TTC549 (cell line): ENCODE measurements around the gene SREBF2.

Experiments
- FAIRE-seq: peaks from 2 replicates; lab custom pipeline; 2012; peaks lifted over from hg19 to GRCh38; lab: Jason Lieb, UNC

SREBF2 gene

DNA sequence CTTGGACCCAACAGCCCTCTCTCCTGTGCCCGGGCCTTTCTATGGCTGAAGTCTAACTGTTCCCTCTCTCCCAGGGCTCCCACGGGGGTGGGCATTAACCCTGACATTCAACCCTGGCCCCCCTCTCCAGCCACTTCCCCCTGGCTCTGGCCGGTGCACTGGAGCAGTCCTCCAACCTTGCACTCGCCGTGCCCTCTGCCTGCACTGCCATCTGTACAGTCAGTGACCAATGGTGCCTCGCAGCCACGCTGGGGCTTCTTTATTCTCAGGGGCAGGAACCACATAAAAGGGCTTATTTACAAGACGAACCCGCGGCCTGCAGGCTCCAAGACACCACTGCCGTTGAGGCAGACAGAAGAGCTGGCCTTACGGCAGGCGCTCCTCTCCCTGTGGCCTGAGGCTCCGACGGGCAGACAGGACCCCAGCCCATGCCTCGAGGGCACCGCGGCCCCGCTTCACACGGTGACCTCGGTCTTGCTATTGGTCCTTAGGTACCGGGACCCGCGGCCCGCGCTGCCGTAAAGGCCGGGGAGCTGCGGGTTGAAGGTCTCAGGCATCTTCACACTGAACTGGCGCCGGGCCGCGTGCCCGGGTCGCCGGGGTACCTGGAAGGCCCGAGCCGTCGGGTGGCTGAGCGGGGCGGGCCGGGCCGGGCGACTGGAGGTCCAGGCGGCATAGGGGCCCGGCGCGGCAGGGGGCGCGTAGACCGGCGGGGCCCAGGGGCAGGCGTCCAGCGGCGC lies 76.6 kb downstream of the SREBF2 start:
- FAIRE-seq = no peak

DNA sequence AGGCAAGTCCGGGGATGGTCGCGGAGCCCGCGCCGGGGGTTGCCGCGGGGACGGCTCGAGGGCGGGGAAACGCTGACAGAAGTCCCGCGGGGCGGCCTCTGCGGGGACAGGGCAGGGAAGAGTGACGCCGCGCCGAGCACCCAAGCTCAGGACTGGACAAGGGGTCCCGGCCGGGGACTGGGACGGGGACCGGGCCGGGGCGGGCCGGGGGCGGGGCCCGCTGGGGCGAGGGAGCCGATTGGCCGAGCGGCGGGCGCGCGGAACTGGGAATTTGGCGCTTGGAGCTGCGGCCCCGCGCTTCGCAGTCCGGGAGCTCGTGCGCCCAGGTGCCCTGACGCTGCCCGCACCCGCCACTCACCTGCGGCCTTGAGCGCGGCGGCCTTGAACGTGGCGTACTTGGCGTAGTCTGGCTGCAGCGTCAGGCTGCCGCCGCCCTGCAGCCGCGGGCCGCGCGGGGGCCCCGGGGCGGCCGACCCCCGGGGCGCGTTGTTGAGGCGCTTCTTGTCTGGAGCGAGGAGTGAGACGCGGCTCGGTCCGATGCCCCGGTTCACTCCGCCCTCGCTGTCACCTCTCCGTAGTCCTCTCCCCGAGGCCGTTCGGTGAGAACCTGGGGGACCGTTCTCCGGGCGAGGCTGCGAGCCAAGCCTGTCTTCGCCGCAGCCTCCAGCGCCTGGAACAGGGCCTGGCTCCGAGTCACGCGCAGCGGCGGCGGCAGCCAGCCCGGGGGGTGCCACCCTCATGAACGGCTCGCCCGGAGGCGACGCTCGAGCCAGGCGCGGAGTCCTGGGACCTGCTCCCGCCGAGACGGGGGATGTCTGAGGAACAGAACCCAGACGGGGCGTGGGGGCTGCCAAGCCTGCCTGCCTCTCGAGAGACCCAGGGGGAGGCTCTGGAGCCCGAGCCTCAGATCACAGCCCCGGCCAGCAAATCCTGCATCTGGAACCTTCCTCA lies 77.4 kb downstream of the SREBF2 start:
- FAIRE-seq = no peak

DNA sequence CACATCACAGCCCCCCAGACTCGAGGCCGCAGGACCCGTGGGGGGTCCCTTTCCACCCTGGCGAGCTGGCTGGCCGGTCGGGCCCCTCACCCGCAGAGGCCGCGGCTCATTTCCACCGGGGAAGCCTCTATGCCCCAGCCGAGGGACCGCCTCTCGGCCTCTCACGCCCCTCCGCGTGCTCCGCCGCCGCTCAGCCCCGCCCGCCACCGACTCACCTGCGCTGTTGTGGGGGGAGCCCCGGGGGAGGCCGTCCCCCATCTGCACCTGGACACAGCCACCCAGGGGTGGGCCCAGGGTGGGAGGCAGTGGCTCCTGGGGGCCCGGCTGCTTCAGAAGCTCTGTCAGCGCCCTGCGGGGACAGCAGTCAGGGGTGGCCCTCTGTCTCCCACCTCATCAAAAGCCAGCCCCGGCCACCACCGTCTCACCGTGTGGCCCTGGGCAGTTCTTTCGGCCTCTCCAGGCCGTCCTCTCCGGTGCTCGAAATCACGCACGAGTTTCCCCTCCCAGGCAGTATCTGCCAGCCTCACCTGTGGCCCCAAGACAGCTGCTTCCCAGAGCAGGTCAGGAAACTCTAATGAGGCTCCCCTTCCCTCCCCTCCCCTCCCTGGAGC lies 78.2 kb downstream of the SREBF2 start:
- FAIRE-seq = no peak

- FAIRE-seq = no peak
These were observed 79.6 kb downstream of the SREBF2 start for GRCh38 chr22:41912338-41913039.

DNA sequence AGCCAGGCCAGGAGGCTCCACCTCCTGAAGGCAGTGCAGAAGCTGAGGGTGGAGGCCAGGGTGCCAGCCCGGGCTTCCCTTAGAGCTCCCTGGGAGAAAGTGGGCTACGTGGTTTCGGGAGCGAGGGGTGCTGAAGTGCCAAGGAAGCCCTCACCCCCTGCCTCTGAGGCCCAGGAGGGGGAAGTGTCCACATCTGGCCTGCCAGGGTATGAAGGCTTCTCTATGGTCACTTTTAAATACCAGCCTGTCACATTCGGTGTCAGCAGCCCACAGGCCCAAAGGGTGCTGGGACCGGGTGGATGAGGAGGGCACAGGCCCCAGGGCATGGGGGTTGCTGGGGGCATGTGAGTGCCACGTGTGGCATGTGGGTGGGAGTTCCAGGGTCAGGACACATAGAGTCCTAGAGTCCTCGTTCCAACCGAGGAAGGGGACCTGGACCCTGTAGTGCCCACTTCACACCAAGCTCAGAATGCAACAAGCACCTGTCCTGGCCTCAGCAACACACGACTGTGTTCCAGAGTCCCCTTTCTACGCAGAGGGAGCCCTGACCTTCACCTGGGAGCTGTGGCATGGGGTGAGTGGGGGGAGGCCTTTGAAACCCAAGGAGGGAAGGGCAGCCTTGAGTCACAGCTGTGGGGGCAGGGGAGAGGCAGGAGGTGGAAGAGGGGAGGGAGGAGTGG lies 80.3 kb downstream of the SREBF2 start:
- no peak for FAIRE-seq

DNA sequence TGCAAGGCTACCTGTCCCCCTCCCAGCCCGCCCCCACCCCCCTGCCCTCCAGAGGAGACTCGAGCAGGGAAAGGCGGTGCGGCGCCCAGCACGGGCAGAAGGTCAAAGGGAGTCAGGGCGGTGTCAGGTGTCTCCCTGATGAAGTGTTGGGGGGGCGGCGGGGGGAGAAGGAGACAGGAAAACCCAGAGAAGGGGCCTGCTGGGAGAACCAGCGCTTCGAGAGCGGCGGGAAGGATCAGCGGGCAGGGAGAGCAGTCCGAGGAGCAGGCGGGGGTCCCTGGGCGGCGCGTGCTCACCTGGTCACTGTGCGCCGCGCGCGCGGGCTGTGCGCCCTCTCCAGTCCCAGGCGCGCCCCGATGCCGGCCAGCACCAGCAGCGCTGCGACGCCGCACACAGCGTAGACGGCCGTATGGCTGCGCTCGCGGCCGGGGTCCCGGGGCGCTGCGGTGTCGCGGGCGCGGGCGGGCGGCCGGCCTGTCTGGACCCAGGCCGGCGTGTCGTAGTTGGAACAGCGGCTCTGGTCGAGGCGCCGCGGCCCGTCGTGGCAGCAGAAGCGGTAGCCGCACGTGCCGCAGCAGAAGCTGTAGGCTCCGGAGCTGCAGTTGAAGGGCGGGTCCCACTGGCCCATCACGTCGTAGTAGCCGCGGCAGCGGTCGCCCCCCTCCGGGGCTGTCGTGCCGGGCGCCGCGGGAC lies 81.1 kb downstream of the SREBF2 start:
- no peak for FAIRE-seq

GRCh38 chr22:41914611-41915034 lies 81.7 kb downstream of the SREBF2 start:
- FAIRE-seq = no peak

GRCh38 chr22:41915035-41915785 lies 82.3 kb downstream of the SREBF2 start, which contains the start of gene SHISA8:
SHISA8 (minus strand) TSS chr22:41915074; CDS start chr22:41914667, 407 bp downstream.
- no peak for FAIRE-seq

- FAIRE-seq = no peak
These were observed 83.0 kb downstream of the SREBF2 start for GRCh38 chr22:41915786-41916493.

GRCh38 chr22:41916745-41917358 lies 83.9 kb downstream of the SREBF2 start:
- no peak for FAIRE-seq

GRCh38 chr22:41917375-41917902 lies 84.5 kb downstream of the SREBF2 start:
- no peak for FAIRE-seq

DNA sequence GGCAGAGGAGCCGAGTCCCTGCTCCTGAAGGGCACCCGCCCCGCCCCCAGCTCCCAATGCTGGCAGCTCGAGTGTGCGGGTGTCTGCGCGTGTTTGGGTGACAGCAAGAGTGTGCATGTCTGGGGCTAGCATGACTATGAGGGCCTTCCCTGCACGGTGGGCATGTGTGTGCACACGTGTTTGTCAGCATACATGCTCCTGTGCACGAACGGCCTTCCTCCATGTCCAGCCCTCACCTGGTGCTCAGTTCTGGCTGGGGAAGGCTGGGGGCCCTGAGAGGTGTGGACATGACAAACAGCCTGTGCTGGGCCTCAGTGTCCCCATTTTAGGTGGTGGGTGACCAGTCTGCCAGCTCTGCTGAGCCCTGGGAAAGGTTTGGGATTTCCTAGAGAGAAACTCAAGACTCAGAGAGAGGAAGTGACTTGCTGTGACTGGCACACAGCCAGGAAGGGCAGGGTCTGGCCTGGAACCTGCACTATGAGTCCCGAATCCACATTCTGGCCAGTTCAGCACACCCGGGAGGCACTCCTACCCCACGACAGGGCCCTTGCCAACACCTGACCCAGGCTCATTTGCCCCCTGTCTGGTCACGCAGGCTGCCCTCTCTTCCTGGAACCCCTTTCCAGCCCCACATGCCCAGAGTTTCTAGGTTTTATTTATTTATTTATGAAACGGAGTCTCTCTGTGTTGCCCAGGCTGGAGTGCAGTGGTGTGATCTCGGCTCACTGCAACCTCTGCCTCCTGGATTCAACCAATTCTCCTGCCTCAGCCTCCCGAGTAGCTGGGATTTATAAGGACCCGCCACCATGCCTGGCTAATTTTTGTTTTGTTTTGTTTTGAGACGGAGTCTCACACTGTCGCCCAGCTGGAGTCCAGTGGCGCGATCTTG lies 85.2 kb downstream of the SREBF2 start:
- FAIRE-seq = no peak

DNA sequence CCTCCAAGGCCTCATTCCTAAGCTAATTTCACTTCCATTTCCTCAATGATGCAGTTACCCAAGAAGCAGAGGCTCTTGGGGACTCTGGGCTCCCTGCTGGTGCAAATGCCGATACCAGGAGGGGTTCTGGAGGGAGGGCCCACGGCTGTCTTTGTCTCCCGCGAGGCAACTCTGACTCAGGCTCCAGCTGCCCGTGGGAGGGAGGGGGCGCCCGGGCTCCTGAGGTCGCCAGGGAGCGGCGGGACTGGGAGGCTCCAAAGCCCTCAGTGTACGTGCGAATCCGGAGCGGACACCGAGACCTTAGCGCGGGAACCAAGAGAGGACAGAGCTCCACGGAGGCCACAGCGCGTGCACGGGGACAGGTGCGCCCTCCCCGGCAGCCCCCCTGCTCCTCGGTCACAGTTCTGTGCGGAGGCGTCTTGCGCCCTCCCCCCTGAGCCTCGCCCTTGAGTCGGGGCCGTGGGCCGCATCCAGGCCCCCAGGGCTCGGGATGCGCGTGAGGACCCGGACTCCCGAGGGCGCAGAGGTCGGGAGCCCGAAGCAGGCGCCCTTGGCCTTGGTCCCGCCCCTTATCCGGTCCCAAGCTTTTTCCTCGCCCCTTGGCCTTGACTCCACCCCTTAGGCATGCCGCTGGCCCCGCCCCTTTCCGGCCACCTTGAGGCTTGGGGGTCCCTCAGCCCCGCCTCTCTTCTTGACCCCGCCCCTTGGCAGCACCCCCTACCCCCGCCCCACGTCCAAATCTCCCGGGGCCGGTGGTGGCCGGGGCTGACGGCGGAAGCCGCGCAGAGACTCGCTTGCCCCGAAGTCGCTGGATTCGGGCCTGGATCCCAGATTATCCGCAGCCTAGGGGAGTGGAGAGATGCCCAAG lies 86.7 kb downstream of the SREBF2 start:
- no peak for FAIRE-seq

DNA sequence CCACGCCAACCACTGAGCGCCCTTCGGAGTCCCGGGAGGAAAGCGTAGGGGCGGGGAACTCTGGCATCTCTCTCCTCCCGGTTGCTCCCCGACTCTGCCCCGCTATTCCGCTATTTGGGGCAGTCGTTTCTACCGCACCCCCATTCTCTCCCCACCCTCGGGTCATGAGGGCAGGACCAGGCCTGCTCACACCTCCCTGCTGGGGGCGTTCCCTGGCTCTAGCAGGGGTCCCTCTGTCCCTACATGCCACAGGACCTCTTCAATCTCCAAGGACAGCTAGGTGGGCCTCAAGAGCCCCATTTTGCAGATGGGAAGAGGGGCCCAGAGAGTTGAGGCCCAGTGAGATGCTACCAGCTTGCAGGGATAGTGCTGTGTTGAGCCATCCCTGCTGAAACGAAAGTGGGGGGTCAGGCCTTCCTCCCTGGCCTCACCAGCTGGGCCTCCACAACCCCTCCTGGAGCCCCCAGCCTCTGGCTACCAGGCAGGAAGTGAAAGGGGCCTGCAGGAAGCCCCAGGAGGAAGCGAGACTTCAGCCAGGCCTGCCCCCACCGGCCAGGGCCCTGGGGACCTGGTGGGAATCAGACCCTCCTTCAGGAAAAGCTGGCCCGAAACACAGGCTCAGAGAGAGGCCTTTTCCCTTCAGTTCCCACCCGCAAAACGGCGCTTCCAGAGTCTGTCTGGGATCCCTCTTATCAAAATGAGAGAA lies 87.5 kb downstream of the SREBF2 start:
- FAIRE-seq = no peak

- FAIRE-seq = no peak
These were observed 89.4 kb downstream of the SREBF2 start for GRCh38 chr22:41922328-41922727.

DNA sequence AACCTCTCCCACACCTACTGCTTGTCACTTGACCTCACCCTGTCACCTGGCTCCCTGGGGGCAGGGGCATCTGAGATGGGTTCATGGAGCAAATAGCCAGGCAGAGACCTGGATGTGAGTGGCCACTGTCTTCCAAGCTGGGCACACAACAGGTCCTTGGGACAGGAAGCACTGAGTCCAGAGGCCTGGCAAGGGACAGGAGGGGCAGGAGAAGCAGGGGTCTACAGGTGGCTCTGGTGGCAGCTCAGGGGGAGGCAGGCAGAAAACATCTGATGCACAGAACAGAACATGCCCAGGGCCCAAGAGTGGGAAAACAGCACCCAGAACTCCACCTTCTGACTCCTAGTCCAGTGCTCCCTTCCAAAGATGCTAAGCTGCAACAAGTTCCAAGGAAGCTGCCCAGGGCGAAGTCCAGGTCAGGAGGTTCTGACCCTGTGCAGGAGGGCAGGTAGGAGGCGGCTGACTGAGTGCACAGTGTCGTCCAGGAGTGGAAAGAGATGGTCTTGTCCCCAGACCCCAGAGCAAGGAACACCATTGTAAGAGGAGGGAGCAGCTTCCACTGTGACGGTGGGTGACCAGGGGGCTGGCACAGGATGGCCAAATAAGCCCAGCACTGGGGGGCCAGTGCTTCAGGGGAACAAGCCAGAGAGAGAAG lies 90.2 kb downstream of the SREBF2 start:
- FAIRE-seq = no peak
